ENCODE data around the gene ADGRA3. TPM values are rescaled to one million over a fixed set of nuclear protein-coding genes. Genes with fewer than 3 reads are reported as not detected.

ADGRA3 gene
- total and polyA plus RNA-seq, 2 experiments from 2014 or later, result 16.2 to 73.9 TPM

GRCh38 chr4:22462688-22463087 lies 53.2 kb downstream of the ADGRA3 start (continued):
- TF ChIP-seq ZNF462 (CRISPR knock-in tag; IDR thresholded peaks at IDR 0.05) (no peak), STAT1 (IDR thresholded peaks at IDR 0.05; ENCODE audit: unreplicated experiment) (no peak), CREB1 (CRISPR knock-in tag; IDR thresholded peaks at IDR 0.05; ENCODE audit: low read depth) (no peak), CTCF (conservative IDR thresholded peaks at IDR 0.05; ENCODE audit: low read depth in 2 of 2) (peak in 1 of 2 experiments; percentile 41; a peak in 2 of 4 replicates)

- peaks cover 30% of the 10 kb centered on the region for H3K4me1 ChIP-seq (ENCODE audit: insufficient read depth)
Observed at GRCh38 chr4:22460266-22460665, 55.6 kb downstream of the ADGRA3 start.

More at GRCh38 chr4:22460266-22460665, 55.6 kb downstream of the ADGRA3 start:
- H3K27ac ChIP-seq (ENCODE audit: low read depth), result no peak overlapping the region
- H2AFZ ChIP-seq, result no peak overlapping the region
- Mint-ChIP-seq H3K27me3 (ENCODE audit: insufficient read depth, low read depth, poor library complexity) (peaks cover 3% of the 10 kb centered on the region), H3K9me3 (no peaks in the 10 kb centered on the region), H3K4me3 (no peak overlapping the region), H3K4me1 (peaks cover 44% of the 10 kb centered on the region), H3K27ac (peak overlapping the region; percentile 38; the same call in 1 of the 2 replicates), H3K36me3 (ENCODE audit: low read depth) (peaks cover 12% of the 10 kb centered on the region; the same call in 2 of the 3 replicates)
- no peaks in the 10 kb centered on the region for H3K36me3 ChIP-seq (ENCODE audit: insufficient read depth)
- no peak overlapping the region for H3K4me2 ChIP-seq
- no peak overlapping the region for H3K4me3 ChIP-seq
- TF ChIP-seq EZH2 (IDR thresholded peaks at IDR 0.05; ENCODE audit: low read depth, unreplicated experiment), result no peak
- no peak for TF ChIP-seq NANOG (IDR thresholded peaks at IDR 0.05; ENCODE audit: borderline replicate concordance)
- TF ChIP-seq ZNF114 (CRISPR knock-in tag; IDR thresholded peaks at IDR 0.05), result no peak
- no peak for TF ChIP-seq POLR2AphosphoS5 (IDR thresholded peaks at IDR 0.05; ENCODE audit: low read depth)
- no peak for TF ChIP-seq CREB1 (CRISPR knock-in tag; IDR thresholded peaks at IDR 0.05; ENCODE audit: low read depth)
- H3K79me2 ChIP-seq (replicated peaks; ENCODE audit: insufficient read depth), result peaks cover 48% of the 10 kb centered on the region
- H3F3A ChIP-seq (replicated peaks; ENCODE audit: low read depth), result no peaks in the 10 kb centered on the region
- no peak for DNase-seq (ENCODE audit: low spot score)
- peaks cover 7% of the 10 kb centered on the region; the same call in 1 of the 2 replicates for H4K20me1 ChIP-seq (replicated peaks; ENCODE audit: insufficient read depth)
- no peaks in the 10 kb centered on the region for H3K9me2 ChIP-seq (ENCODE audit: insufficient read depth)
- no peaks in the 10 kb centered on the region for H3K27me3 ChIP-seq (ENCODE audit: insufficient read depth)
- ATAC-seq, result no peak

All from GM23338 (cell line).